ENCODE results near the gene UBALD2.

UBALD2 gene

DNA sequence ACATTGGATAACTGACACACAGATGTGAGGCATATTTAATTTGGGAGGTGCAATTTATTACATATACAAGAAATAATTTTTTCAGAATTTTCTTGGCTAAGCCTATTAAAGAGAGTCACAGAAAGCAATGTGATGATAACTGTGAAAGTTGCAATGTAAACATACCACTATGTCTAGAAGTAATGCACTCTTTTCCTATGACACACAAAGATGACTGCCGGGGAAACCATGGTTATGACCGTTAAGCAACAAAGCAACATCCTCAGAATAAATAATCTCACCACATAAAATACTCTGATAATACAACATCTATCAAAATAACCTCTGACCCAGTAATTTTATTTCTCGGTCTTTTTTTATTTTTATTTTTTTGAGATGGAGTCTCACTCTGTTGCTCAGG, 53.4 kb downstream of the UBALD2 start:
- DNase-seq (ENCODE audit: low read depth in 2 of 2): no peak
